Spleen (tissue), 7 donors: ENCODE data around the gene GBA3.

ENCODE experiments used
- POLR2A ChIP-seq, 3 donors: fragments of 450-650 bp; IDR thresholded peaks; one replicate each; pipeline ENCODE4 v1.5.1; 2017; ENCODE audit warnings: antibody characterized with exemption in 3 of 3, mild to moderate bottlenecking in 1 of 3
- TF ChIP-seq, protein P1 (sequence below), 11 experiments: fragments of 200-600 bp in 7 of 11; fragments of 450-650 bp in 4 of 11; sonication (generic) in 4 of 11; IDR thresholded peaks in 8 of 11; conservative IDR thresholded peaks in 3 of 11; 1 replicate in 7 of 11; 2 replicates in 4 of 11; pipeline versions ENCODE4 v1.4.0 to v1.8.0; 2016 to 2021; ENCODE audit warnings: antibody characterized with exemption in 11 of 11, inconsistent platforms in 4 of 11, mild to moderate bottlenecking in 1 of 11
- donor health status: DM: no; HTN: no; CAD: no; lungs with moderate emphysema.
- donor health status: DM: no; HTN: no; CAD: no.
- donor health status: DM: no; HTN: no; CAD: no.

DNA sequence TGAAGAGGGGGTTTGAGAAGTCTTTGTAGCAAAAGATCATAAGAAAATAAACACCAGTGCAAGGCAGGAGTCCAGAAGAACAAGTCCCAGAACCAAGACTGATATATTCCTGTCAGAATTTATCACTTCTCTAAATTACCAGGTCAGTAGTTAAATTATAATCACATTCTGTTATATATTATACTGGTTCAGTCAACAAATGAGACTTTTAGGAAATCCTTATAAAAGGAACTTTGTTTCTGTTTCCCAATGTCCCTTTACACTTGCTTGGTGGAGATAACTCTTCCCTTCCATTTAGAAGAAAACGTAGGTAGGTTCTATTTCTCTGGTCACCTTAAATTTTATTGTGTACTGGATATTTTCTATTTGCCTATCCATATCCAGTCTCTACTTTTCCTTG, 21.1 kb downstream of the GBA3 start:
- TF ChIP-seq, protein P1, sequence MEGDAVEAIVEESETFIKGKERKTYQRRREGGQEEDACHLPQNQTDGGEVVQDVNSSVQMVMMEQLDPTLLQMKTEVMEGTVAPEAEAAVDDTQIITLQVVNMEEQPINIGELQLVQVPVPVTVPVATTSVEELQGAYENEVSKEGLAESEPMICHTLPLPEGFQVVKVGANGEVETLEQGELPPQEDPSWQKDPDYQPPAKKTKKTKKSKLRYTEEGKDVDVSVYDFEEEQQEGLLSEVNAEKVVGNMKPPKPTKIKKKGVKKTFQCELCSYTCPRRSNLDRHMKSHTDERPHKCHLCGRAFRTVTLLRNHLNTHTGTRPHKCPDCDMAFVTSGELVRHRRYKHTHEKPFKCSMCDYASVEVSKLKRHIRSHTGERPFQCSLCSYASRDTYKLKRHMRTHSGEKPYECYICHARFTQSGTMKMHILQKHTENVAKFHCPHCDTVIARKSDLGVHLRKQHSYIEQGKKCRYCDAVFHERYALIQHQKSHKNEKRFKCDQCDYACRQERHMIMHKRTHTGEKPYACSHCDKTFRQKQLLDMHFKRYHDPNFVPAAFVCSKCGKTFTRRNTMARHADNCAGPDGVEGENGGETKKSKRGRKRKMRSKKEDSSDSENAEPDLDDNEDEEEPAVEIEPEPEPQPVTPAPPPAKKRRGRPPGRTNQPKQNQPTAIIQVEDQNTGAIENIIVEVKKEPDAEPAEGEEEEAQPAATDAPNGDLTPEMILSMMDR (IDR thresholded peaks at IDR 0.05 in 8 of 11, conservative IDR thresholded peaks at IDR 0.05 in 3 of 11): no peak
- no peak for TF ChIP-seq POLR2A (IDR thresholded peaks at IDR 0.05)
